Stimulated activated CD8-positive, alpha-beta memory T cell treated with anti-CD3 and anti-CD28 coated beads, Interleukin-15, amount 100 ng/mL, for 1 hour (primary cell): ENCODE measurements around the gene ABHD17A.
A peak's percentile ranks its signal among the peaks of the same experiment; 100 is the strongest.
"Not testable (repeated sequence)": the region's sequence is repeated elsewhere in the genome, so short reads cannot be mapped to it uniquely, and the experiment has no call there.

Experiments used
- DNase-seq: peaks from one replicate; pipeline ENCODE4 v3.0.0-alpha.2; 2020; ENCODE audit warnings: low read depth

The ABHD17A gene

DNA sequence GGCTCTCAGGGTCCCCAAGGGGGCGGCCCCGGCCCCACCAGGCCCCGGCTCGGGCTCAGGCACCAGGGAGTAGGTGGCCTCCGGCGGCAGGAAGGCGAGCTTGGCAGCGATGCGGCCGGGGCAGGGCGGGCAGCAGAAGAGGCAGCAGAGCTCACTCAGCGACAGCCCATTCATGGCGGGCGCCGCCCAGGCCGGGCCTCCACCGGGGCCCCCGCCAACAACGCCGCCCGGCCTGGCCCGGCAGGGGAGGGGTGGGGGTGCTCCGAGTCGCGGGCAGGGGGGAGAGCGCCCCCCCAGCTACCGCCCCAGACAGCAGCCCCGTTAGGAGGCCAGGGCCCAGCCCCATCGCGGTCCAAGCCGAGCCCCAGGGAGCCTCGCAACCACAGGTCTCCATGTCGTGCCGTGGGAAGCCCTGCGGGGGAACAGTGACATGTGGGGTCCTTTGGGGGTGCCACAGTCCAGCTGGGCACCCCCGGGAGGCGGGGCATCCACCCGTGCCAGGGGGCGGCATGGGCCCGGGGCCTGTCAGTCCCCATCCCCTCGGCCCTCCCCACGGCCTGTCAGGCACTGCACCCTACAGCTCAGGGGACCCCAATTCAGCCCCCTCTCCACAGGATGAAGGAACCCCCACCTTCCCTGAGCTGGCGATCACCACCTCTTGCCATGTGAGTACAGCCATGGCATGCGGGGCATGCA is 3.8 kb downstream of the ABHD17A start:
- not testable (repeated sequence) for DNase-seq

GRCh38 chr19:1880611-1881392 is 4.5 kb downstream of the ABHD17A start:
- DNase-seq = no peak

DNA sequence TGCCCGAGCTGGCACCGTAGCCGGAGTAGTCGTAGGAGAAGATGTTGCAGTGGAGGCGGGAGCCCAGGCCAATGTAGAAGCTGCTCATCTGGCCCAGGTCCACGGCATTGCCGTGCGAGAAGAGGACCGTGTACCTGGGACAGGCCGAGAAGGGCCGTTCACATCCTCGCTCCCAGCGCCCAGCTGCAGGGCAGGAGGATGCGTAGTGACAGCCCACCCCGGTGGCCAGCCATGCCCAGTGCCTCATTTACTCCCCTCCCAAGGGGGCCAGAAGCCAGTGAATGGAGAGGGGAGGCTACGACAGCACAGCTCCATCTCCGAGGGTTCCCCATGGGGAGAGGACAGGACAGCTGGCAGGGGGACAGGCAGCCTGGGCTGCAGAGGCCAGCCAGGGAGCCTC is 5.3 kb downstream of the ABHD17A start:
- not testable (repeated sequence) for DNase-seq

GRCh38 chr19:1878583-1878982 is 6.7 kb downstream of the ABHD17A start:
- not testable (repeated sequence) for DNase-seq

DNA sequence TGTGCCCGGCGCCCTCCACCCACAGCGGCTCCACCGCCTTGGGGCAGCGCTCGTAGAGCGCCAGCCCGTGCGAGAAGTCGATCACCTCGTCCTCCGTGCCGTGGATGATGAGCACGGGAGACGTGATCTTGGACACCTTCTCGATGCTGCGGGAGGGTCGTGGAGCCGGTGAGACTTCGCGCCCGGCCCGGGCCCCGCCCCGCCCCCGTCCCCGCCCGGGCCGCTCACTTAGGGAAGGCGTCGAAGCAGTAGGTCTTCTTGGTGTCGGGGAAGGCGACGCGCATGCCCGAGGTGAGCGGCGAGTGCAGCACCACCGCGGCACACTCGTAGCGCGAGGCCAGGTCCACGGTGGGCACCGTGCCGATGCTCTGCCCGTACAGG is 8.0 kb downstream of the ABHD17A start:
- DNase-seq = not testable (repeated sequence)

- not testable (repeated sequence) for DNase-seq
These were observed 8.6 kb downstream of the ABHD17A start for GRCh38 chr19:1876496-1877279.

DNA sequence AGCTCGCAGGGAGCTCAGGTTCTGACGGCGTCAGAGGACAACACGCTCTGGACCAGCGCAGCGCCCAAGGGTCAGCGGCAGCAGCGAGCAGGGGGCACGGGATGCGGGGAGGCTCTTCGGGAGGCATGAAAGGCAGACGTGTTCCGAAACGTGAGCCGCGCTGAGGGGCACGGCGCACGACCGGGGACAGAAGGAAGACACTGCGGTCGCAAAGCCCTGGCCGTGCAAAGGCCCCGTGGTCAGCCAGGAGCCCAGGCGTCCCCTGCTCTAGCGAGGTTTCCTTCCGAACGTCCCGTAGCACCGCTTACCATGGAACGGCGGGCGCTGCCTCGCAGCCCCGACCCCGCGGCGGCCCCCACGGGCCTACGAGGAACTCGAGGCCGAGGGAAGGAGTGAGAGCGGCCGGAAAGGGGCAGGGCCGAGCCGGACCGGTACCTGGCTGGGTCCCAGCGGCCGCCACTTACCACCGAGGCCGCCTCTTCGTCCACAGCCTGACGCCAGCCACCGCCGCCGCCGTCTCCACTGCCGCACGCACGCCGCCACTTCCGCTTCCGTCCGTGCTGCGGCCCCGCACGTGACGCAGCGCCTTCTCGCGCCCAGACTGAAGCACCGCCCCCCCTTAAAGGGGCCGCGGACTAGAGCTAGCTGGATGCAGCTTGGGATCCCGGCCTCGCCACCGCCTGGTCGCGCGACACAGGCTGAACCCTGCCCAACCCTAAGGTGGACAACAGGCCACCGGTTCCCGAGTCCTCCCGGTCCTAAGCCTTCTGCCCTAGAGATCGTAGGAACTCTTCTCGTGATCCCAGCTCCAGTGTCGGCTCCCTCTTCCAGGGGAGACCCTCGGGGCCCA is 9.4 kb downstream of the ABHD17A start:
- DNase-seq = peak; percentile 61

DNA sequence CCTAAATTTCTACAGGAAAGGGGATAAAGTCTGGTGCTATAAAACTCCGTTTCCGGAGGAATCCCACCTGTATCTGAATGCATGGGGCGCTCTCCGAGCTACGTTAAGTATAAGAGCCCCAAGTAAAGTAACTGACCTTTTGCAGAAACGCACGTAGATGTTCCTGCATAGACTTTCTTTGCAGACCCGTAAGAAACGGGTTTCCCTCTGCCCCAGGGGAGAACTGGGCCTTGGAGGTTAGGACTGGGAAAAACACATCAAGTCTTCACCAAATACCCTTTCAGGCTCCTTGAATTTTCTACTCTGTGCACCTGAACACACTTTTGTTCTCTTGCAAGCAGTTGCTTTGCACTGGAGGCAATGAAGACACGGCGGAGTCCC is 10.0 kb downstream of the ABHD17A start:
- DNase-seq = not testable (repeated sequence)

DNA sequence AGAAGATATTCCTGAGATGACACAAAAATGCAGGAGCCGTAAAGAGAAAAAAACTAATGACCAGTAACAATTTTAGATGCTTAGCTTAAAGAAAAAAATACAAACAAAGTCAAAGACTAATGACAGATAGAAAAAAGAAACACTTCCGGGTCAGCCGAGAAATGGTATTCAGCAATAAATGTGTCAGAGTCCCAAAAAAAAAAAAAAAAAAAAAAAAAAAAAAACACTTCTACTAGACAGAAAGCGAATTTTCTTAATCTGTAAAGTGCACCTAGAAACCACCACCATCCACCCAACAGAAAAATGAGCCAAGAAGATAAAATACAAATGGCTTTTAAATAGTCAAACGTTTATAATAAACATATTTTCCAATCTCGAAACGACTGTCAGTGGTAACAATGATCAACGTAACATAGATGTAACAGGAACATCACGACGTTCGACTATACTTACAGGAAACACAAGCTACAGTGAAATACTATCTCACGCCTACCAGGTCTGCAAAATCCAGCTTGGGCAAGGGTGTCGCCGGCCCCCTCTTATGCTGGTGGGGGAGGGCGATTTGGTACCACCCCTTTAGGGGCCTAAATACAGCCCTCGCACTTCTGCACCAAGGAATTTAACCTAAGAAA is 10.6 kb downstream of the ABHD17A start:
- DNase-seq = no peak

DNA sequence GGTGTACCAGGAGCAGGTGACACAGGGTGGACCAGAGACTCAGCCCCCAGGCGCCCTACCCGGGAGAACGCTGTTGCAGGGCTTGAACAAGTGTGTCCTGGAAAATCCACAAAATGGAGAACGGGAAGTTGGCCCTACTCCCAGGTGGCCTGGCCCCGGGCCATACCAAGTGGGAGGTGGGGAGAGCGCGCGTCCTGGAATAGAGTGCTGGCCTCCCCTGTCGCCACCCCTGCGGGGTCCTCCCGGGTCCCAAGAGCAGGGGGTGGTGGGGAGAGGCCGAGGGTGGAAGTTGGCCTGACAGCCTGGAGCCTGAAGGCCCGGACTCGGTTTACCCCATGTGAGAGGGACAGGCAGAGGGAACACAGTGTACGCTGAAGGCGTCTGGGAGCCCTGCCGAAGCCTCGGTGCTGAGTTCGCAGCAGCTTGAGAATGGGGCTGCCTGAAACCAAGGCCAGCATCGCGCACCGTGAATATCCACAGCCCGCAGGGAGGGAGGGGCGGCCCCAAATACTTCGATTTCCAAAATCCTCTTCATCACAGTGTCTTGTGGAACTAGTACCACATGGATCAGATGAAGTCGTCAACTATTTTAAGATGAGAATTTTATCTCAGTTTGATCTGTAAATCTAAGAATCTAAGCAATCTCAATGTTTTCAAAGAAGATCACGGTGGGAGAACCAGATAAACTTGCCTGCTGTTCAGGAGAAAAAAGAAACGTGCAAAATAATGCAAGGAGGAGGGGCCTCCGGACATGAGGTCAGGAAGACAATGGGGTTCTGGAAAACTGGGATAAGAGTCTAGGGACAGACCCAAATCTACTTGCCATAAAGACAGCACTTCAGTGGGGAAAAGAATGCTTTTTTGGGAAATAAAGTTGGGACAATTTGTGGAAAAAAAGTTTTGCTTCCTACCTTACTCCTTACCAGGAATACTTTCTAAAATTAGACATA is 11.5 kb downstream of the ABHD17A start:
- DNase-seq = no peak

GRCh38 chr19:1872807-1873523 is 12.3 kb downstream of the ABHD17A start:
- no peak for DNase-seq

- DNase-seq = no peak
These were observed 13.7 kb downstream of the ABHD17A start for GRCh38 chr19:1871630-1872029.

DNA sequence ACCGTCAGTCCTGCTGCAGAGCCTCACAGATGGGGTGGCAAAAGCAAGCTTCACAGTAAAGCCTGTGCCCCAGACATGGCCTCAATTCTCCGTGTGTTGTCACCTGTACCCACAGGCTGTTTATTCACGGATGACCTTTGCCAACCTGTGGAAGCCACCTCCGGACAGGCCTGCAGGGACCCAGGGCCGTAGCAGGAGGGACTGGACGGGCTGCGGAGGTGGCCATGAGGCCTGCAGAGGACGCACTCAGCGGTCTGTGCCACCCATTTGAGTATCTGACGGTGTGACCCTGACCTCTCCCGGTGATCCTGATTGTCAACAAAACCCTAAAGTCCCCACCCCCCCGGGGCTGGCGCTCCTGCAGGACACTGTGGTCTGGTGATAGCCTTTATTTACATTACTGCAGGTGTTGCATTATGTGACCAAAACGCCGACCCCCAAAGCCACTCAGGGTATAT is 14.1 kb downstream of the ABHD17A start:
- no peak for DNase-seq

DNA sequence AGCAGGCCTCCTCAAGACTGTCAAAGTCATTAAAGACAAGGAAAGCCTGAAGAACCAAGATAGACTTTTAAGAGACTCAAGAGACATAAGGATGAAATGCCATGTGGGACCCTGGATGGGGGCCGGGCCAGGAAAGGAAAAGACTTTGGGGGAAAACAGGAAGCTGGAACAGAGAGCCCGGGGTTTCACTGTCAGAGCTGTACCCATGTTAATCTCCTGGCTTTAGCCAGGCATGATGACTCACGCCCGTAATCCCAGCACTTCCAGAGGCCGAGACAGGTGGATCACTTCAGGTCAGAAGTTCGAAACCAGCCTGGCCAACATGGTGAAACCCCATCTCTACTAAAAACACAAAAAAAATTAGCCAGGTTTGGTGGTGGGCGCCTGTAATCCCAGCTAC is 16.3 kb downstream of the ABHD17A start:
- no peak for DNase-seq

DNA sequence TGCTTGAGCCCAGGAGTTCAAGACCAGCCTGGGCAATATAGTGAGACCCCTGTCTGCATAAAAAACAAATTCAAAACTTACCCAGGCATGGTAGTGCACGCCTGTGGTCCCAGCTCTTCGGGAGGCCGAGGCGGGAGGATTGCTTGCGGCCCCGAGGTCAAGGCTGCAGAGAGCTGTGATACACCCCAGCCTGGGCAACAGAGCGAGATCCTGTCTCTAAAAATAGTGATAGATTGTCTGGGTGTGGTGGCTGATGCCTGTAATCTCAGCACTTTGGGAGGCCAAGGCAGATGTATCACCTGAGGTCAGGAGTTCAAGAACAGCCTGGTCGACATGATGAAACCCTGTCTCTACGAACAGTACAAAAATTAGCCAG is 18.0 kb downstream of the ABHD17A start:
- DNase-seq = no peak

GRCh38 chr19:1866693-1867348 is 18.5 kb downstream of the ABHD17A start:
- DNase-seq = no peak

DNA sequence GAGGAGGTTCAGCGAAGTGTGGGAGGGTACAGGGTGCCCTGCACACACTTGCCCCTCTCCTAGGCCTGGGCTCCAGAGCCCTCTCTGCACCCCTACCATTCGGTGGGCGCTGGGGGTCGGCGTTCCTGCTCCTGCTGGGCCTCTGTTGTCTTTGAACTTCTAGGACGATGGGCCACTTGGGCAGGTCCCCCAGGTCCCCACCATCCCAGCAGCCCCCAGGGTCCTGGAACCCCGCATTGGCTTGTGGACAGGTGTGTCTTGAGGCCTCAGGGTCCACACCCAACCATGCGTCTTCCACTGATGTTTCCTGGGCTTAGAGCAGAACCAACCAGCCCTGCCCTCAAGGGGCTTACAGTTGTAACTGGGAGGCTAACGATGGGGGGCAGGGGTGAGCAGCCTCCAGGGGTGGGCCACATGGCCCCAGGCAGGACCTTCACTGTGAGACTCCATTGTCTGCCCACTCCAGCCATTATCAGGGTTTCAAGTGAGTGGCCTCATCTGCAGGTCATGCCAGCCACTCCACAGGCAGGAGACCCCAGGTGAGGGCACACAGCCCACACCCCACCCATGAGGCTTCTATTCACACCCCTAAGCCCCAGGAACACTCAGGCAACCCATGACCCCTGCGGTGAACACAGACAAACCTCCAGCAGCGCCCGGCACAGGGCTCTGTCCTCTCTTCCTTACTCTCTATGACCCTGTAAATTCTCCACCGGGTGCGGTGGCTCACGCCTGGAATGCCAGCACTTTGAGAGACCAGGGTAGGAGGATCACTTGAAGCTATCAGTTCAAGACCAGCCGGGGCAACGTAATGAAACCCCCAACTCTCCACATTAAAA is 19.9 kb downstream of the ABHD17A start:
- DNase-seq = no peak
